ENCODE data around the gene SHMT2.

Gene SHMT2

DNA sequence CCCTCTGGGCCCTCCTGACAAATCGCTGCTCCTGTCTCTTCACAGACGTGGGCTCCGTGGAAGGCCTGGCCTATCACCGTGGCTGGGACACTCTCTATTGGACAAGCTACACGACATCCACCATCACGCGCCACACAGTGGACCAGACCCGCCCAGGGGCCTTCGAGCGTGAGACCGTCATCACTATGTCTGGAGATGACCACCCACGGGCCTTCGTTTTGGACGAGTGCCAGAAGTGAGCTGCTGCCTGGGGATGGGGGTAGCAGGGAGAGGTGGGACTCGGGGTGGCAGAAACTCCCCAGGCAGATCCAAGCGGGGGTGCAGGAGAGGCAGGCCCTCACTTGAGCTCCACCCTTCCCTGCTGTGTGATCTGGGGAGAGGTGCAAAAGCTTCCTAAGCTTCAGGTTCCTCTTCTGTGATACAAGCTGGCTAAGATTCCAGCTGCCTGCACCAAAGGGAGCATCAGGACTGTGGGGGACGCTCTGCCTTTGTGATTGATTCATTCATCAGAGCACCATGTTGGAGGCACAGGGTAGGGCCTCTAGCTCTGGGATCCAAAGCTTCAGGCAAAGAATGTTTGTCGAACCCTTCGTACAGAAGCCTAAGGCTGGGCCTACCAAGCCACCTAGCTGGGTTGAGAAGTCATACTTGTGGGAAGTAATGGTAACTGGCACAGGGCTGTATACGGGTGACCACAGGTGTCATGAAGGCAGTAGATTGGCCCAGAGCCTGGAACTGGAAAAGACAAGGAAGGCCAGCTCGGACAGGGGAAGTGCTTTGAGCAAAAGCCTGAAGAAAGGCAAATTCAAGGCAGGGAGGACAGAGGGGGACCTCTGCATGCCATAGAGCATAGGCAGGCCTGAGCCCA, 42.1 kb upstream of the SHMT2 start:
- Histone ChIP-seq H3K4me1 (ENCODE audit: control insufficient read depth, insufficient read depth, low read length, poor library complexity, severe bottlenecking) (no peaks in the 10 kb centered on the region), H3K36me3 (ENCODE audit: control insufficient read depth, insufficient read depth, low read length) (no peaks in the 10 kb centered on the region), H3K27me3 (replicated peaks; ENCODE audit: control insufficient read depth, insufficient read depth, low read length, poor library complexity, severe bottlenecking) (no peaks in the 10 kb centered on the region), H3K9me3 (ENCODE audit: control insufficient read depth, low read length) (no peaks in the 10 kb centered on the region), H3K27ac (ENCODE audit: insufficient read depth, low read length, poor library complexity, severe bottlenecking) (no peak overlapping the region), H3K4me3 (ENCODE audit: insufficient read depth, low read depth, low read length, poor library complexity, severe bottlenecking) (no peak overlapping the region)
- no peak for DNase-seq

GRCh38 chr12:57188090-57188425, 41.5 kb upstream of the SHMT2 start:
- H3K36me3 ChIP-seq (ENCODE audit: control insufficient read depth, insufficient read depth, low read length): no peaks in the 10 kb centered on the region
- H3K27me3 ChIP-seq (replicated peaks; ENCODE audit: control insufficient read depth, insufficient read depth, low read length, poor library complexity, severe bottlenecking): no peaks in the 10 kb centered on the region
- no peak overlapping the region for H3K4me3 ChIP-seq (ENCODE audit: insufficient read depth, low read depth, low read length, poor library complexity, severe bottlenecking)
- DNase-seq: no peak
- no peaks in the 10 kb centered on the region for H3K9me3 ChIP-seq (ENCODE audit: control insufficient read depth, low read length)
- H3K27ac ChIP-seq (ENCODE audit: insufficient read depth, low read length, poor library complexity, severe bottlenecking): no peak overlapping the region
- no peaks in the 10 kb centered on the region for H3K4me1 ChIP-seq (ENCODE audit: control insufficient read depth, insufficient read depth, low read length, poor library complexity, severe bottlenecking)

GRCh38 chr12:57190037-57190436, 39.5 kb upstream of the SHMT2 start:
- no peak overlapping the region for H3K27ac ChIP-seq (ENCODE audit: insufficient read depth, low read length, poor library complexity, severe bottlenecking)
- no peaks in the 10 kb centered on the region for H3K9me3 ChIP-seq (ENCODE audit: control insufficient read depth, low read length)
- H3K27me3 ChIP-seq (replicated peaks; ENCODE audit: control insufficient read depth, insufficient read depth, low read length, poor library complexity, severe bottlenecking): no peaks in the 10 kb centered on the region
- no peaks in the 10 kb centered on the region for H3K4me1 ChIP-seq (ENCODE audit: control insufficient read depth, insufficient read depth, low read length, poor library complexity, severe bottlenecking)
- no peak overlapping the region for H3K4me3 ChIP-seq (ENCODE audit: insufficient read depth, low read depth, low read length, poor library complexity, severe bottlenecking)
- no peak for DNase-seq
- no peaks in the 10 kb centered on the region for H3K36me3 ChIP-seq (ENCODE audit: control insufficient read depth, insufficient read depth, low read length)

DNA sequence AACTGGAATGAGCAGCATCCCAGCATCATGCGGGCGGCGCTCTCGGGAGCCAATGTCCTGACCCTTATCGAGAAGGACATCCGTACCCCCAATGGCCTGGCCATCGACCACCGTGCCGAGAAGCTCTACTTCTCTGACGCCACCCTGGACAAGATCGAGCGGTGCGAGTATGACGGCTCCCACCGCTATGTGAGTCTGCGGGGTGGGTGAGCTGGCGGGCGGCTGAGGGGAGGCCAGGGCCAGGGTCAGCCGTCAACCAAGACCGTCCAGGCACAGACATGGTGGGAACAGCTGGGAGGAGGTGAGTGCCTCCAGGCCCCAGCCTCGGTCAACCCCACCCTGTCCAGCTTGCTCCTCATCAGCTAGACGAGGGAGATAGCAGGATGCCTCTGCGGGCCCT, 38.7 kb upstream of the SHMT2 start:
- Histone ChIP-seq H3K4me3 (ENCODE audit: insufficient read depth, low read depth, low read length, poor library complexity, severe bottlenecking) (no peak overlapping the region), H3K36me3 (ENCODE audit: control insufficient read depth, insufficient read depth, low read length) (no peaks in the 10 kb centered on the region), H3K4me1 (ENCODE audit: control insufficient read depth, insufficient read depth, low read length, poor library complexity, severe bottlenecking) (no peaks in the 10 kb centered on the region), H3K27ac (ENCODE audit: insufficient read depth, low read length, poor library complexity, severe bottlenecking) (no peak overlapping the region), H3K27me3 (replicated peaks; ENCODE audit: control insufficient read depth, insufficient read depth, low read length, poor library complexity, severe bottlenecking) (no peaks in the 10 kb centered on the region), H3K9me3 (ENCODE audit: control insufficient read depth, low read length) (no peaks in the 10 kb centered on the region)
- DNase-seq: no peak

GRCh38 chr12:57191410-57191809, 38.1 kb upstream of the SHMT2 start:
- DNase-seq: no peak
- Histone ChIP-seq H3K9me3 (ENCODE audit: control insufficient read depth, low read length) (no peaks in the 10 kb centered on the region), H3K4me1 (ENCODE audit: control insufficient read depth, insufficient read depth, low read length, poor library complexity, severe bottlenecking) (no peaks in the 10 kb centered on the region), H3K27ac (ENCODE audit: insufficient read depth, low read length, poor library complexity, severe bottlenecking) (no peak overlapping the region), H3K36me3 (ENCODE audit: control insufficient read depth, insufficient read depth, low read length) (no peaks in the 10 kb centered on the region), H3K4me3 (ENCODE audit: insufficient read depth, low read depth, low read length, poor library complexity, severe bottlenecking) (no peak overlapping the region), H3K27me3 (replicated peaks; ENCODE audit: control insufficient read depth, insufficient read depth, low read length, poor library complexity, severe bottlenecking) (no peaks in the 10 kb centered on the region)

DNA sequence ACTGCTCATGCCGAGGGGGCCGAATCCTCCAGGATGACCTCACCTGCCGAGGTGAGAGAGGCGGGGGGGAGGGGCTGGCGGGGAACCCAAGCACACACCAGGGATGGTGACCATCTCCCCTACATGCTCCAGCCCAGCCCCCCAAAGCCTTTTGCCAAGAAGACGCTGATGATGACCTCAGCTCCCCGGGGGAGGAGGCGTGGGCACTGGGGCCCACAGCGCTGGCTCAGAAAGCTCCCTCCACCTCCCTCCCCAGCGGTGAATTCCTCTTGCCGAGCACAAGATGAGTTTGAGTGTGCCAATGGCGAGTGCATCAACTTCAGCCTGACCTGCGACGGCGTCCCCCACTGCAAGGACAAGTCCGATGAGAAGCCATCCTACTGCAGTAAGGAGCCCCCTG, 36.6 kb upstream of the SHMT2 start:
- H3K4me1 ChIP-seq (ENCODE audit: control insufficient read depth, insufficient read depth, low read length, poor library complexity, severe bottlenecking): no peaks in the 10 kb centered on the region
- no peaks in the 10 kb centered on the region for H3K36me3 ChIP-seq (ENCODE audit: control insufficient read depth, insufficient read depth, low read length)
- no peak overlapping the region for H3K27ac ChIP-seq (ENCODE audit: insufficient read depth, low read length, poor library complexity, severe bottlenecking)
- H3K27me3 ChIP-seq (replicated peaks; ENCODE audit: control insufficient read depth, insufficient read depth, low read length, poor library complexity, severe bottlenecking): no peaks in the 10 kb centered on the region
- H3K9me3 ChIP-seq (ENCODE audit: control insufficient read depth, low read length): no peaks in the 10 kb centered on the region
- no peak for DNase-seq
- H3K4me3 ChIP-seq (ENCODE audit: insufficient read depth, low read depth, low read length, poor library complexity, severe bottlenecking): no peak overlapping the region

DNA sequence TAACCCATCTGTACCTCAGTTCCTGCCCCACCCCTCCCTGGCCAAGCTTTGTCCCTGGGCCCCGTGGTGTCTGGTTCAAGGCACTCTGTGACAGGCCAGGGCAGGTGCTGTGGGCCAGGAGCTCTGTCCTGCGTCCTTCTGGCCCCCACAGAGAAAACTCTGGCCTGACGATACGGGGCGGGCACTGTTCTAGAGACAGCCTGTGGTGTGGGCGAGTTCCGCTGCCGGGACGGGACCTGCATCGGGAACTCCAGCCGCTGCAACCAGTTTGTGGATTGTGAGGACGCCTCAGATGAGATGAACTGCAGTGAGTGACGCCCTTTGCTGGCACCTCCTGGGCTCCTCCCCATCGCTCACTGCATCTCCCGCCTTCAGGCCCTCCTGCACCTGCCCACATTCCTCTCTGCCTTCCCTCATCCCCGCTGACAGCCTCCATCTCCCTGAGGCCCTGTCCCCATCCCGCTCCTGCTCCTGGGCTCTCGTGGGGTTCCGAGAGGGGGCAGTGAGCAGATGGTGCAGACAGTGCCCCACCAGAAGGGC, 35.7 kb upstream of the SHMT2 start:
- no peak for DNase-seq
- H3K36me3 ChIP-seq (ENCODE audit: control insufficient read depth, insufficient read depth, low read length): no peaks in the 10 kb centered on the region
- H3K4me1 ChIP-seq (ENCODE audit: control insufficient read depth, insufficient read depth, low read length, poor library complexity, severe bottlenecking): no peaks in the 10 kb centered on the region
- H3K9me3 ChIP-seq (ENCODE audit: control insufficient read depth, low read length): no peaks in the 10 kb centered on the region
- H3K27me3 ChIP-seq (replicated peaks; ENCODE audit: control insufficient read depth, insufficient read depth, low read length, poor library complexity, severe bottlenecking): no peaks in the 10 kb centered on the region
- H3K4me3 ChIP-seq (ENCODE audit: insufficient read depth, low read depth, low read length, poor library complexity, severe bottlenecking): no peak overlapping the region
- no peak overlapping the region for H3K27ac ChIP-seq (ENCODE audit: insufficient read depth, low read length, poor library complexity, severe bottlenecking)

- DNase-seq: no peak
- Histone ChIP-seq H3K36me3 (ENCODE audit: control insufficient read depth, insufficient read depth, low read length) (no peaks in the 10 kb centered on the region), H3K9me3 (ENCODE audit: control insufficient read depth, low read length) (no peaks in the 10 kb centered on the region), H3K4me3 (ENCODE audit: insufficient read depth, low read depth, low read length, poor library complexity, severe bottlenecking) (no peak overlapping the region), H3K27me3 (replicated peaks; ENCODE audit: control insufficient read depth, insufficient read depth, low read length, poor library complexity, severe bottlenecking) (no peaks in the 10 kb centered on the region), H3K4me1 (ENCODE audit: control insufficient read depth, insufficient read depth, low read length, poor library complexity, severe bottlenecking) (no peaks in the 10 kb centered on the region), H3K27ac (ENCODE audit: insufficient read depth, low read length, poor library complexity, severe bottlenecking) (no peak overlapping the region)
These were observed 35.3 kb upstream of the SHMT2 start for GRCh38 chr12:57194253-57194652.

- Histone ChIP-seq H3K4me1 (ENCODE audit: control insufficient read depth, insufficient read depth, low read length, poor library complexity, severe bottlenecking) (no peaks in the 10 kb centered on the region), H3K27me3 (replicated peaks; ENCODE audit: control insufficient read depth, insufficient read depth, low read length, poor library complexity, severe bottlenecking) (no peaks in the 10 kb centered on the region), H3K4me3 (ENCODE audit: insufficient read depth, low read depth, low read length, poor library complexity, severe bottlenecking) (no peak overlapping the region), H3K36me3 (ENCODE audit: control insufficient read depth, insufficient read depth, low read length) (no peaks in the 10 kb centered on the region), H3K9me3 (ENCODE audit: control insufficient read depth, low read length) (no peaks in the 10 kb centered on the region), H3K27ac (ENCODE audit: insufficient read depth, low read length, poor library complexity, severe bottlenecking) (no peak overlapping the region)
- DNase-seq: no peak
These were observed 34.3 kb upstream of the SHMT2 start for GRCh38 chr12:57195186-57195585.

- Histone ChIP-seq H3K4me3 (ENCODE audit: insufficient read depth, low read depth, low read length, poor library complexity, severe bottlenecking) (no peak overlapping the region), H3K4me1 (ENCODE audit: control insufficient read depth, insufficient read depth, low read length, poor library complexity, severe bottlenecking) (no peaks in the 10 kb centered on the region), H3K9me3 (ENCODE audit: control insufficient read depth, low read length) (no peaks in the 10 kb centered on the region), H3K36me3 (ENCODE audit: control insufficient read depth, insufficient read depth, low read length) (no peaks in the 10 kb centered on the region), H3K27me3 (replicated peaks; ENCODE audit: control insufficient read depth, insufficient read depth, low read length, poor library complexity, severe bottlenecking) (no peaks in the 10 kb centered on the region), H3K27ac (ENCODE audit: insufficient read depth, low read length, poor library complexity, severe bottlenecking) (no peak overlapping the region)
- DNase-seq: no peak
These were observed 33.7 kb upstream of the SHMT2 start for GRCh38 chr12:57195611-57196371.

All from effector memory CD4-positive, alpha-beta T cell (primary cell).